ENCODE results near the gene TUSC7.

The TUSC7 gene

DNA sequence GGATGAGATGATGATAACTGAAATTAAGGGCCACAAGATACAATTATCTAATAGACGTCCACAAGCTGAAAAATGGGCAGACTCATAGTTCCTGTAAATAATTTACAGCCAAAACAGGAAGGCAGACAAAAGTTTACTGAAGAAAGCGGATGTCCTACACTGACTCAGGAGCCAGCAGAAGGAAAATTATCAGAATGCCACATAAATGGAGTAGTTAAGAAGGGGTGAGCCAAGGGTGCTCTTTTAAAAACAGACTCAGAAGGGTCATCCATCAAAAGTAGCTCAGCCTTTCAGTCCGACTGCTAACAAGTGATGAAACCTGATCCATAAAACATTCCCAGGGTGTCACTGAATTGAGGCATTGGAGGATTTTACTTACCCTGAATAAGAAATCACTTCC, 39.8 kb downstream of the TUSC7 start:
- CTCF ChIA-PET, result no interaction called here
- H3K36me3 ChIP-seq (ENCODE audit: control insufficient read depth in 2 of 2, insufficient read depth in 1 of 2, low read length in 2 of 2), result no peaks in the 10 kb centered on the region
- H3K4me1 ChIP-seq (ENCODE audit: control insufficient read depth, insufficient read depth, low read length), result no peaks in the 10 kb centered on the region
- POLR2A ChIA-PET, result no interaction called here
- no peak overlapping the region for H3K27ac ChIP-seq (ENCODE audit: extremely low read depth, low read depth, low read length)
- H3K9me3 ChIP-seq (ENCODE audit: control insufficient read depth, insufficient read depth, low read depth, low read length), result no peaks in the 10 kb centered on the region
- TF ChIP-seq, protein P1, sequence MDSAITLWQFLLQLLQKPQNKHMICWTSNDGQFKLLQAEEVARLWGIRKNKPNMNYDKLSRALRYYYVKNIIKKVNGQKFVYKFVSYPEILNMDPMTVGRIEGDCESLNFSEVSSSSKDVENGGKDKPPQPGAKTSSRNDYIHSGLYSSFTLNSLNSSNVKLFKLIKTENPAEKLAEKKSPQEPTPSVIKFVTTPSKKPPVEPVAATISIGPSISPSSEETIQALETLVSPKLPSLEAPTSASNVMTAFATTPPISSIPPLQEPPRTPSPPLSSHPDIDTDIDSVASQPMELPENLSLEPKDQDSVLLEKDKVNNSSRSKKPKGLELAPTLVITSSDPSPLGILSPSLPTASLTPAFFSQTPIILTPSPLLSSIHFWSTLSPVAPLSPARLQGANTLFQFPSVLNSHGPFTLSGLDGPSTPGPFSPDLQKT (IDR thresholded peaks at IDR 0.05; ENCODE audit: borderline replicate concordance, low read depth, low read length), result no peak
- TF ChIP-seq REPIN1 (tag by site-specific recombination; IDR thresholded peaks at IDR 0.05; ENCODE audit: low read depth) (no peak), GLI4 (tag by site-specific recombination; IDR thresholded peaks at IDR 0.05) (no peak), ZNF404 (tag by site-specific recombination; IDR thresholded peaks at IDR 0.05) (no peak), ZNF133 (tag by site-specific recombination; IDR thresholded peaks at IDR 0.05) (no peak), ZNF112 (tag by site-specific recombination; IDR thresholded peaks at IDR 0.05) (no peak), ZNF391 (tag by site-specific recombination; IDR thresholded peaks at IDR 0.05; ENCODE audit: borderline replicate concordance, low read depth) (no peak), ZNF239 (tag by site-specific recombination; IDR thresholded peaks at IDR 0.05) (no peak), HOXC10 (CRISPR knock-in tag; IDR thresholded peaks at IDR 0.05) (no peak), ZNF707 (tag by site-specific recombination; IDR thresholded peaks at IDR 0.05) (no peak), ZNF549 (tag by site-specific recombination; IDR thresholded peaks at IDR 0.05) (no peak), SP7 (tag by site-specific recombination; IDR thresholded peaks at IDR 0.05) (no peak)
- TF ChIP-seq, protein P2, sequence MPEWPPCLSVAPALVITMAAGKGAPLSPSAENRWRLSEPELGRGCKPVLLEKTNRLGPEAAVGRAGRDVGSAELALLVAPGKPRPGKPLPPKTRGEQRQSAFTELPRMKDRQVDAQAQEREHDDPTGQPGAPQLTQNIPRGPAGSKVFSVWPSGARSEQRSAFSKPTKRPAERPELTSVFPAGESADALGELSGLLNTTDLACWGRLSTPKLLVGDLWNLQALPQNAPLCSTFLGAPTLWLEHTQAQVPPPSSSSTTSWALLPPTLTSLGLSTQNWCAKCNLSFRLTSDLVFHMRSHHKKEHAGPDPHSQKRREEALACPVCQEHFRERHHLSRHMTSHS (tag by site-specific recombination; IDR thresholded peaks at IDR 0.05), result no peak
- TF ChIP-seq, protein P3, sequence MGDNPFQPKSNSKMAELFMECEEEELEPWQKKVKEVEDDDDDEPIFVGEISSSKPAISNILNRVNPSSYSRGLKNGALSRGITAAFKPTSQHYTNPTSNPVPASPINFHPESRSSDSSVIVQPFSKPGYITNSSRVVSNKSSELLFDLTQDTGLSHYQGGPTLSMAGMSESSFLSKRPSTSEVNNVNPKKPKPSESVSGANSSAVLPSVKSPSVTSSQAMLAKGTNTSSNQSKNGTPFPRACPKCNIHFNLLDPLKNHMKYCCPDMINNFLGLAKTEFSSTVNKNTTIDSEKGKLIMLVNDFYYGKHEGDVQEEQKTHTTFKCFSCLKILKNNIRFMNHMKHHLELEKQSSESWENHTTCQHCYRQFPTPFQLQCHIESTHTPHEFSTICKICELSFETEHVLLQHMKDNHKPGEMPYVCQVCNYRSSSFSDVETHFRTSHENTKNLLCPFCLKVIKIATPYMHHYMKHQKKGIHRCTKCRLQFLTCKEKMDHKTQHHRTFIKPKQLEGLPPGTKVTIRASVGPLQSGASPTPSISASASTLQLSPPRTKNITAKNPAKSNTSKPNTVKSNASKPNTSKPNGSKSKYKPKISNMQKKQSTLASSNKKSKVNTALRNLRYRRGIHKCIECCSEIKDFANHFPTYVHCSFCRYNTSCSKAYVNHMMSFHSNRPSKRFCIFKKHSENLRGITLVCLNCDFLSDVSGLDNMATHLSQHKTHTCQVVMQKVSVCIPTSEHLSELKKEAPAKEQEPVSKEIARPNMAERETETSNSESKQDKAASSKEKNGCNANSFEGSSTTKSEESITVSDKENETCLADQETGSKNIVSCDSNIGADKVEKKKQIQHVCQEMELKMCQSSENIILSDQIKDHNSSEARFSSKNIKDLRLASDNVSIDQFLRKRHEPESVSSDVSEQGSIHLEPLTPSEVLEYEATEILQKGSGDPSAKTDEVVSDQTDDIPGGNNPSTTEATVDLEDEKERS (tag by site-specific recombination; IDR thresholded peaks at IDR 0.05), result no peak
- TF ChIP-seq, protein P4, sequence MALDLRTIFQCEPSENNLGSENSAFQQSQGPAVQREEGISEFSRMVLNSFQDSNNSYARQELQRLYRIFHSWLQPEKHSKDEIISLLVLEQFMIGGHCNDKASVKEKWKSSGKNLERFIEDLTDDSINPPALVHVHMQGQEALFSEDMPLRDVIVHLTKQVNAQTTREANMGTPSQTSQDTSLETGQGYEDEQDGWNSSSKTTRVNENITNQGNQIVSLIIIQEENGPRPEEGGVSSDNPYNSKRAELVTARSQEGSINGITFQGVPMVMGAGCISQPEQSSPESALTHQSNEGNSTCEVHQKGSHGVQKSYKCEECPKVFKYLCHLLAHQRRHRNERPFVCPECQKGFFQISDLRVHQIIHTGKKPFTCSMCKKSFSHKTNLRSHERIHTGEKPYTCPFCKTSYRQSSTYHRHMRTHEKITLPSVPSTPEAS (tag by site-specific recombination; IDR thresholded peaks at IDR 0.05), result no peak
- H3K4me3 ChIP-seq (ENCODE audit: low read depth, low read length), result no peak overlapping the region

DNA sequence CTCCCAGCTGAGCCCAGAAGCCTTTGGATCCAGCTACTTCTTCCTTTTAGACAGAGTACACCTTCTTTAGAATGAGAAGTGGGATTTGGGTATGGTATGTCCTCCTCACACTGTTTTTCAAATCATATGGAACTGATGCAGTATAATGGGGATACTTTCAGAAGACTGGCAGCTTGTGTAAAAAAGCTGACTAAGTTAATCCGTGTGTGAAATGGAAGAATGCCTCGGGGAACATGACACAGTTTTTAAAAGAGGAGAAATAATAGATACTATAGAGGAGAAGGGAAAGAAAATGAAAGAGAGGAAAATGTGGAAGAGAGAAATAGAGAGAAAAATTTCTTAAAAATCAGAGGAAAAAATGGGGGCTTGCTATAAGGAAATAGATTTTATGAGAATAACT, 47.7 kb downstream of the TUSC7 start:
- H3K36me3 ChIP-seq (ENCODE audit: control insufficient read depth in 2 of 2, insufficient read depth in 1 of 2, low read length in 2 of 2), result no peaks in the 10 kb centered on the region
- no peaks in the 10 kb centered on the region for H3K9me3 ChIP-seq (ENCODE audit: control insufficient read depth, insufficient read depth, low read depth, low read length)
- H3K4me1 ChIP-seq (ENCODE audit: control insufficient read depth, insufficient read depth, low read length), result no peaks in the 10 kb centered on the region
- ChIA-PET POLR2A (no interaction called here), CTCF (interaction anchor here (0.6 to 1.3 kb wide), 4 partner anchors 14 to 236 kb away, joined by 3 to 8 read pairs (median 4); no protein-coding TSS in a partner anchor)
- TF ChIP-seq ZNF174 (tag by site-specific recombination; IDR thresholded peaks at IDR 0.05), result no peak
- TF ChIP-seq, protein P5, sequence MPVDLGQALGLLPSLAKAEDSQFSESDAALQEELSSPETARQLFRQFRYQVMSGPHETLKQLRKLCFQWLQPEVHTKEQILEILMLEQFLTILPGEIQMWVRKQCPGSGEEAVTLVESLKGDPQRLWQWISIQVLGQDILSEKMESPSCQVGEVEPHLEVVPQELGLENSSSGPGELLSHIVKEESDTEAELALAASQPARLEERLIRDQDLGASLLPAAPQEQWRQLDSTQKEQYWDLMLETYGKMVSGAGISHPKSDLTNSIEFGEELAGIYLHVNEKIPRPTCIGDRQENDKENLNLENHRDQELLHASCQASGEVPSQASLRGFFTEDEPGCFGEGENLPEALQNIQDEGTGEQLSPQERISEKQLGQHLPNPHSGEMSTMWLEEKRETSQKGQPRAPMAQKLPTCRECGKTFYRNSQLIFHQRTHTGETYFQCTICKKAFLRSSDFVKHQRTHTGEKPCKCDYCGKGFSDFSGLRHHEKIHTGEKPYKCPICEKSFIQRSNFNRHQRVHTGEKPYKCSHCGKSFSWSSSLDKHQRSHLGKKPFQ (tag by site-specific recombination; IDR thresholded peaks at IDR 0.05), result no peak
- no peak overlapping the region for H3K27ac ChIP-seq (ENCODE audit: extremely low read depth, low read depth, low read length)
- no peak overlapping the region for H3K4me3 ChIP-seq (ENCODE audit: low read depth, low read length)

Measured in HEK293 (cell line).